Measurements from ENCODE around the gene CYP24A1.

DNA sequence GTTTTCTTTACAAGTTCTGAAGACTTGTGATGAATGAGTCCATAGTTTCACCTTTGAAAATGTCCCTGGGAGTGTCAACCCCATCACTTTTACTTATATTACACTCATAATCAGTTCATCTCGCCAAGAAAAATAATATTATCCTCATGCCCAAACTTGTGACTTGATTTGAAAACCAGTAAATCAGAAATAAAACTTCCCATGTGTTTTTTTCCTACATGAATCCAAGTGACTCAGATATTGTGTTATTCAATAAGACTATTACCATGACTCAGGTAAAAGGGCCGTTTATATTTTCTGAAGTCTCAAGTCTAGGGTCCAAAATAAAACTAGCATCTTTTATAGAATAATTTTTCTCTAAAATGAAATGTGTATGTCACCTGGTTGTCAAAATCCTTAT, 15.8 kb upstream of the CYP24A1 start:
- no peak for TF ChIP-seq POLR2AphosphoS5 (IDR thresholded peaks at IDR 0.05; ENCODE audit: low read depth, low read length)
- TF ChIP-seq GTF2F1 (IDR thresholded peaks at IDR 0.05; ENCODE audit: borderline replicate concordance, low read depth, low read length): no peak
- no peak for TF ChIP-seq RFX5 (IDR thresholded peaks at IDR 0.05; ENCODE audit: borderline replicate concordance, low read depth, low read length)
- no peak for TF ChIP-seq GABPA (IDR thresholded peaks at IDR 0.05; ENCODE audit: borderline replicate concordance, insufficient read depth, low read length)
- TF ChIP-seq, protein P1, sequence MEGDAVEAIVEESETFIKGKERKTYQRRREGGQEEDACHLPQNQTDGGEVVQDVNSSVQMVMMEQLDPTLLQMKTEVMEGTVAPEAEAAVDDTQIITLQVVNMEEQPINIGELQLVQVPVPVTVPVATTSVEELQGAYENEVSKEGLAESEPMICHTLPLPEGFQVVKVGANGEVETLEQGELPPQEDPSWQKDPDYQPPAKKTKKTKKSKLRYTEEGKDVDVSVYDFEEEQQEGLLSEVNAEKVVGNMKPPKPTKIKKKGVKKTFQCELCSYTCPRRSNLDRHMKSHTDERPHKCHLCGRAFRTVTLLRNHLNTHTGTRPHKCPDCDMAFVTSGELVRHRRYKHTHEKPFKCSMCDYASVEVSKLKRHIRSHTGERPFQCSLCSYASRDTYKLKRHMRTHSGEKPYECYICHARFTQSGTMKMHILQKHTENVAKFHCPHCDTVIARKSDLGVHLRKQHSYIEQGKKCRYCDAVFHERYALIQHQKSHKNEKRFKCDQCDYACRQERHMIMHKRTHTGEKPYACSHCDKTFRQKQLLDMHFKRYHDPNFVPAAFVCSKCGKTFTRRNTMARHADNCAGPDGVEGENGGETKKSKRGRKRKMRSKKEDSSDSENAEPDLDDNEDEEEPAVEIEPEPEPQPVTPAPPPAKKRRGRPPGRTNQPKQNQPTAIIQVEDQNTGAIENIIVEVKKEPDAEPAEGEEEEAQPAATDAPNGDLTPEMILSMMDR (IDR thresholded peaks at IDR 0.05; ENCODE audit: control extremely low read depth in 1 of 3, insufficient read depth in 1 of 3, low read depth in 1 of 3, low read length in 3 of 3): no peak
- TF ChIP-seq POLR2A (IDR thresholded peaks at IDR 0.05; ENCODE audit: control extremely low read depth in 1 of 2, low read depth in 2 of 2, low read length in 2 of 2): no peak
- no peak for TF ChIP-seq SP1 (IDR thresholded peaks at IDR 0.05; ENCODE audit: low read depth, low read length)
- no peak for TF ChIP-seq CEBPB (IDR thresholded peaks at IDR 0.05; ENCODE audit: low read depth, low read length)
- TF ChIP-seq BACH1 (IDR thresholded peaks at IDR 0.05; ENCODE audit: low read length): no peak
